ENCODE results near the gene MICAL3. TPM values are rescaled to one million over a fixed set of nuclear protein-coding genes. Genes with fewer than 3 reads are reported as not detected.

MICAL3 gene
- total RNA-seq, 2 experiments from 2014 or later = 21.9 to 22.5 TPM

DNA sequence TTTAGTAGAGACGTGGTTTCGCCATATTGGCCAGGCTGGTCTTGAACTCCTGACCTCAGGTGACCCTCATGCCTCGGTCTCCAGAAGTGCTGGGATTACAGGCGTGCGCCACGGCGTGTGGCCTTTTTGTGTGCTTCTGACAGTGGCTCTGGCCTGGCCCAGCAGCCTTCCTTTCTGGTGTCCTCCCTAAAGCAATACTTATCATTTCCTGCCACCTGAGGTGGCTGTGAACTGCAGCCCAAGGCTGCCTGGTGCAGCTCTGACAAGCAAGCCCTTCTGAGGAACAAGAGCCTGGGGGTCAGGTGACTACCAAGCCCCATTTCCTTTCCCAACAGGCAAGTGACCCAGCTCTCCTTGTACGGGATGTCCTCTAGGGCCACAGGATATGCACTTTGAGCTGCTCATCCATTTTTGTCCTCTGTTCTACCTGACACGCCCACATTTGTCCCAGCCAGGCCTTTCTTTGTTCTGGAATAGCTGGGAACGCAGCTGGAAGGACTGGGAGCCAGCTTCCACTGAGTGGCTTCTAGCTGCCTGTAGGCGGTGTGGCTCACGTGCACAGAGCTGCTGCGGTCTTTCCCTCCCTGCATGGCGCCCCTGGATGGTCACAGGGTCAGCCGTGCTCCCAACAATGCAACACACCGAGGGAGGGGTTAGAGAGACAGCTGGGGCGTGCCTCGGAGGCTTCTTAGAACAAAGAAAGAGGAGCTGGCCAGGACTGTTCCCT, 237.8 kb downstream of the MICAL3 start:
- intact Hi-C loops (cut with DNase I, micrococcal nuclease) = loop anchor here in 1 of 2 experiments (5.0 kb wide), 1 partner anchor 44 kb away; no protein-coding TSS in a partner anchor
- DNase-seq = no peak
- ChIA-PET POLR2A (interaction anchor here (0.5 kb wide), 1 partner anchor 228 kb away, joined by 3 read pairs; no protein-coding TSS in a partner anchor), CTCF (interaction anchor here (0.7 to 5.6 kb wide), 13 partner anchors 9 to 290 kb away, joined by 3 to 69 read pairs (median 4); no protein-coding TSS in a partner anchor)
- H3K27ac Mint-ChIP-seq = no peak overlapping the region
- no peaks in the 10 kb centered on the region for H3K36me3 Mint-ChIP-seq (ENCODE audit: low read depth)
- H3K4me3 Mint-ChIP-seq = no peak overlapping the region
- H3K27me3 Mint-ChIP-seq = no peaks in the 10 kb centered on the region
- no peak for ATAC-seq
- no peaks in the 10 kb centered on the region for H3K9me3 Mint-ChIP-seq (ENCODE audit: low read depth)
- H3K4me1 Mint-ChIP-seq = peaks cover 9% of the 10 kb centered on the region

DNA sequence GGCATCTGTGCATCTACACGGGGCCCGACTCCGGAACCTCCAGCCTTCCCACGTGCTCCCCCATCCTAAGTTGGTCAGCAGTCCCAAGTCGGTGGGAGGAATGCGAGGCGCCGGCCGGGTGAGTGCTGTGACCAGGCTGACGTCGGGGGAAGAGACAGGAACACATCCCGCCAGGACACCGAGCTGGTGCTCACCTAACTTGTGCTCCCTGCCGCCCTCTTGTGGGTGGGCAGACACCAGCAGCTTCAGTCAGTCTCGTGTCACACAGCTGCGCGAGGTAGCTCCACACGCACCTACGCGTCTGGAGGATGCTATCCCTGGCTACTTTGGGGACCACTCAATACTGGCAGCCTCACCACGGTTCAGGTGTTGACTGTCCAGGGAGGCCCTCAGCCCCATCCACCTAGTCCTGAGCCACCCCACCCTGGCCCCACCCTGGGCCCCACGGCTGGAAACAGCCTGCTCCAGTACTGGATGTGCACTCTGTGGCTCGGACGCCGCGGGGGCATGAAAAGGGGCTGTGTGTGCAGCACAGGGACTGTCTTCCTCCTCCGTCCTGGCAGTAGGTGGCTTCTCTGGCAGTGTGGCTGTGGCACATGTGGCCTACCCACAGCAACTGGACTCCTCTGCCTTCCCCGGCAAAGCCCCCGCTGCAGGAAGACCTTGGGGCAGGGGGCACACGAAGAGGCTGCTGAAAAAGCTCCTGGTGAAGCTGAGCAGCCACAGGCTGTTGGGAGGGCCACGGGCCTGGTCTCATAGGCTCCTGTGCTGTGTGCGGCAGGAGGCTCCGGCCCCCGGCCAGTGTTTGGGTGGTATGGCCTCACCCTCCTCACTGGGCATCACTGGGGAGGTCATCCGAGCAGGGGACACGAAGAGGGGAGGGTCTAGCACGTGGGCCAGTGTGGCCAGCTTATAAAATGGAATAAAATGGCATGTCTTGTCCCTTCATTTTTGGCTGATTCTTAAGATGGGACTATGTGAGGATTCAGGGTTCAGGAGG, 238.9 kb downstream of the MICAL3 start:
- intact Hi-C loops (cut with DNase I, micrococcal nuclease) = loop anchor here (1.0 to 5.0 kb wide), 2 partner anchors 43 kb away; no protein-coding TSS in a partner anchor
- peak; percentile 85 for DNase-seq
- Mint-ChIP-seq H3K36me3 (ENCODE audit: low read depth) (no peaks in the 10 kb centered on the region), H3K4me1 (peaks cover 20% of the 10 kb centered on the region), H3K9me3 (ENCODE audit: low read depth) (no peaks in the 10 kb centered on the region), H3K4me3 (no peak overlapping the region), H3K27ac (no peak overlapping the region), H3K27me3 (no peaks in the 10 kb centered on the region)
- peak; percentile 31 for ATAC-seq
- CTCF ChIA-PET = interaction anchor here (0.6 to 5.6 kb wide), 24 partner anchors 7 to 321 kb away, joined by 3 to 69 read pairs (median 4); no protein-coding TSS in a partner anchor
- POLR2A ChIA-PET = interaction anchor here (0.7 to 1.0 kb wide), 2 partner anchors 43 to 292 kb away, joined by 3 read pairs; partner anchors contain the start of gene PEX26

DNA sequence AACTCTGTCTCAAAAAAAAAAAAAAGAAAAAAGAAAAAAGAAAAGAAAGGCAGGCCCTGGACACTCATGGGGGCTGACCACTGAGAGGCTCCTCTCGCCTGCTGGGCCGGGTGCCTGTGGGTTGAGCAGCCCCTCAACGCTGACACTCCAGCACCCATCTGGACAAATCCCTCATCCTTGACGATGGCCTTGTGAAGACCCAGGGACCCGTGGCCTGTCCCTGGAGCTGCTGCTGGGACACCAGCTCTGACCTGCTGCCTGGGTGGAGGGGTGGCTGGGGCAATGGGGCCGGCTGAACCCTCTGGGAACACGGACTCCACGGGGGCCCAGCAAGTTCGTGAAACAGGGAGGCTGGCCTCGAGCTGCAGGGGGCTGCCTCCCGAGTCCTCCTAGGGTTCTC, 239.6 kb downstream of the MICAL3 start:
- H3K27me3 Mint-ChIP-seq = no peaks in the 10 kb centered on the region
- H3K4me3 Mint-ChIP-seq = no peak overlapping the region
- H3K4me1 Mint-ChIP-seq = peaks cover 27% of the 10 kb centered on the region
- ATAC-seq (no peak), DNase-seq (no peak)
- intact Hi-C loops (cut with DNase I, micrococcal nuclease) = loop anchor here (1.0 to 5.0 kb wide), 2 partner anchors 42 kb away; no protein-coding TSS in a partner anchor
- H3K9me3 Mint-ChIP-seq (ENCODE audit: low read depth) = no peaks in the 10 kb centered on the region
- no peak overlapping the region for H3K27ac Mint-ChIP-seq
- H3K36me3 Mint-ChIP-seq (ENCODE audit: low read depth) = no peaks in the 10 kb centered on the region
- ChIA-PET POLR2A (interaction anchor here (0.7 to 1.0 kb wide), 3 partner anchors 42 to 366 kb away, joined by 3 to 9 read pairs (median 3); partner anchors contain the start of gene PEX26), CTCF (interaction anchor here (0.6 to 5.6 kb wide), 17 partner anchors 8 to 714 kb away, joined by 3 to 69 read pairs (median 4); no protein-coding TSS in a partner anchor)

DNA sequence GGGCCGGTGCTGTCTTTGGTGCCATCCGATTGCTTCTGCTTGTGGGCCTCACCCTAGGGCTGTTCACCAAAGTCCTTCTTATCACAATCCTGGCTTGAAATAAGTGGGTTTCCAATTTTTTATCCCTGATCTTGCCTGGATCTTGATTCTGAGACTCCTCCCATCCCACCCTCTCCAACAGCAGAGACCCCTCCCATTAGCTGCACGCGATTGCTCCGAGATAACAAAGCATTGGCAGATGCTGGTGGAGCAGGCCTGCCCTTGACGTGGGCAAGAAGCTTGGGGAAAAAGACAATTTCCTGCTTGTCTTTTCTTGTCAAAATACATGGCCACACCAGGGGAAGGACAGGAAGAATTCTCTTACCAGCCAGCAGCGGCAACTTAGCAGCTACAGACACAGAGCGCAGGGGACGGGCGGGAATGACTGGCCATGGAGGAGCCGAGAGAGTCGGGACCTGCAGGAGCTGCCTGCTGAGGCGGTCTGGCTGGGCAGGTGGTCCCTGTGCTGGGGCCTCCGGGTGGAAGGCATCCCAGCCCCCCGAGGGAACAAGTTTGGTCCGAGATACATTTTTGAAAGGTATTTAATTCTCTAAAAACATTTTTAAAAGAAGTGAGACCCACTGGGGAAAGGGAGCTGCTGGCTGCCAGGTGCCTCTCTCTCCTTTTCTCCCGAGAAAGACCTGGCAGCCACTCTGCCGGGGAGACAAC, 240.4 kb downstream of the MICAL3 start:
- H3K36me3 Mint-ChIP-seq (ENCODE audit: low read depth) = peaks cover 1% of the 10 kb centered on the region
- ATAC-seq = no peak

DNA sequence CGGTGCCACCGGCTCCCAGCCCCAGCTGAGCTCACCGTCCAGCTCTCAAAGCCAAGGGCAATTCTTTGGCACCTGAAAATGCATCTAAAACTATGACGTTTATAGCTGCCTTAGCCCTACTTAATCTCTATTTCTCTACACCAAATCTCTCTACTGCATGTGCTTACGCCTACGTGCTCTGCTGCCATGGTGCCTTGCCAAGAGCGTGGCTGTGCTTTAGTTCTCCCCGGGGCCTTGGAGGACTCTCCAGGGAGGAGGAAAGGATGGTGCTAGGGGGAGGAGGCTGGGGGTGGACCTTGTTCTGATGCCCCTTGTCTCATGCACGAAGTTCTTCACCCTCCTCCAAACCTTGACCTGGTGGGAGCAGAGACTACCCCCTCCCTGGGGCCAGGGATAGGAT, 241.0 kb downstream of the MICAL3 start:
- POLR2A ChIA-PET = no interaction called here
- Mint-ChIP-seq H3K4me1 (peaks cover 40% of the 10 kb centered on the region), H3K27ac (no peak overlapping the region), H3K4me3 (no peak overlapping the region), H3K36me3 (ENCODE audit: low read depth) (peaks cover 3% of the 10 kb centered on the region), H3K27me3 (no peaks in the 10 kb centered on the region), H3K9me3 (ENCODE audit: low read depth) (no peaks in the 10 kb centered on the region)
- no peak for DNase-seq
- ATAC-seq = no peak
- intact Hi-C loops (cut with DNase I, micrococcal nuclease) = no loop called here
- CTCF ChIA-PET = interaction anchor here (1.1 to 5.6 kb wide), 2 partner anchors 41 to 293 kb away, joined by 4 to 69 read pairs; no protein-coding TSS in a partner anchor

More for the DNA sequence above, 240.4 kb downstream of the MICAL3 start:
- H3K4me3 Mint-ChIP-seq = no peak overlapping the region
- intact Hi-C loops (cut with DNase I, micrococcal nuclease) = no loop called here
- no peak for DNase-seq
- ChIA-PET POLR2A (interaction anchor here (0.7 kb wide), 1 partner anchor 367 kb away, joined by 9 read pairs; no protein-coding TSS in a partner anchor), CTCF (interaction anchor here (0.7 to 5.6 kb wide), 5 partner anchors 18 to 714 kb away, joined by 3 to 69 read pairs (median 3); no protein-coding TSS in a partner anchor)
- no peaks in the 10 kb centered on the region for H3K27me3 Mint-ChIP-seq
- H3K9me3 Mint-ChIP-seq (ENCODE audit: low read depth) = no peaks in the 10 kb centered on the region
- no peak overlapping the region for H3K27ac Mint-ChIP-seq
- H3K4me1 Mint-ChIP-seq = peaks cover 35% of the 10 kb centered on the region

DNA sequence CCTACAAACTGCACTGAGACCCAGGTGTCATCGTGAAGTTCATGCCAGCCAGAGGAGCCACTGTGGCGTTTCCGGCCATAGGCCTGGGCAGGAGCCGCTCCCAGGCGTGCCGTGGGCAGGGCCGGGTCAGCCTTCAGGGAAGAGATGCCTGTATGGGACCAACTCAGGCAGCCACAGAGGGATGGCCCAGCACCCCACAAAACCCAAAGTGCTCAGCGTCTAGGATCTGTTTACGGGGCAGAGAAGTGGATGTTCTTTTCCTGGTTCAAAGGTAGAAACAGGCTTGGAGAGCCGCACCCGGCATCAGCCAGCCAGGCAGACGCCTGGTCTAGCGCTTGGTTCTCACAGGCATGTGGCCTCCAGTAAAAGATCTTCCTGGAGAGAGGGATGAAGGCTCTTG, 241.7 kb downstream of the MICAL3 start:
- no peak overlapping the region for H3K4me3 Mint-ChIP-seq
- no peak overlapping the region for H3K27ac Mint-ChIP-seq
- no peaks in the 10 kb centered on the region for H3K9me3 Mint-ChIP-seq (ENCODE audit: low read depth)
- no peaks in the 10 kb centered on the region for H3K27me3 Mint-ChIP-seq
- DNase-seq (no peak), ATAC-seq (no peak)
- peaks cover 3% of the 10 kb centered on the region for H3K36me3 Mint-ChIP-seq (ENCODE audit: low read depth)
- CTCF ChIA-PET = interaction anchor here (1.1 kb wide), 1 partner anchor 293 kb away, joined by 4 read pairs; no protein-coding TSS in a partner anchor
- POLR2A ChIA-PET = no interaction called here
- peaks cover 47% of the 10 kb centered on the region for H3K4me1 Mint-ChIP-seq
- intact Hi-C loops (cut with DNase I, micrococcal nuclease) = no loop called here

DNA sequence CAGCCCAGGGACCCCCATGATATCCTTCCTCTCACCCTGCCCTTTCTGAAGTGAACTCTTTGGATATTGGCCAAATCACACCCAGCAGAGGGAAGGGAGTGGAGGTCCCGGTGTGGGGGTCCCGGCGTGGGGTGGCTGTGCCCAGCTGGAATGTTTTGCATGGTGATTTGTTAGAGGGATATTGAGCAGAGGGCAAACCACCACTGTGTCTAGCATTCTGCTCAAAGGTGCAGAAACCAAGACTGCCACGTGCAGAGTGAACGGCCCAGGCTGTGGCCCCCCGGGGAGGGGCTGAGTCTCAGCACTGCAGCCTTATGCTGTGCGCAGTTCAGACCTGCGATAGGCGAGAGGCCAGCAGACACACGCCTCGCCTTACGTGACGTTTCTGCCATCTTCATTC, 242.2 kb downstream of the MICAL3 start:
- POLR2A ChIA-PET = interaction anchor here (1.5 kb wide), 1 partner anchor 15 kb away, joined by 5 read pairs; no protein-coding TSS in a partner anchor

DNA sequence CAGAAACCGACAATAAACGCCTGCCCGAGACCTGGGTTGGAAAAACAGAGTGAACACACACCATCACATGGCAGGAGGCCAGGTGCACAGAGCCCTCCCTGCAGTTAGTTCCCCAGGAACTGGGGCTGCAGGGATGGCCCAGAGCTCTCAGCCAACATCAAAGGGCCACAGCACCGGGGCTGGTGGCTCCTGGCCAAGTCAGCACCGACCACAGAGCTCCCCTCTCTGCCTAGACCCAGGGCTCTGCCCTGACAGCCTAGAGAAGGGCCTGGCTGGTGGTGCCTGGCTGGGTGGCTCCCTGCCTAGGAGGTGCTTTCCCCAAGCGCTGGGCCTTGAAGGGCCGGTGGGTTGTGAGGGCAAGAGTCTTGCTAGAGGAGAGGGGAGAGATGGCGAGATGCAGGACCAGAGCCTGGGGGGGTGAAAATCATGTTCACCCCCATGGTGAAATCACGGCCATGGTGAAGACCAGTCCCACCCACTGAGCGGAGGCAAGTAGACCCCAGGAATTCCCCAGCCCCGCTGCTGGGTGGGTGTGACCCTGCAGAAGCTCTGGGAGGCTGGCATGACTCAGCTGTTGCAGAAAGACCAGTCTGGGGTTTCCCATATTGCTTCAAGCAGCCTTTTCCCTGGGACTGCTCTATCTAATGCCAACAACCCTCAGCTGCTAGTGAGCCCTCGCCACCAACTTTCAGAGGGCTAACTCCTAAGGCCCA, 242.9 kb downstream of the MICAL3 start:
- DNase-seq (peak; percentile 79), ATAC-seq (peak; percentile 69)
- no peak overlapping the region for H3K4me3 Mint-ChIP-seq
- intact Hi-C loops (cut with DNase I, micrococcal nuclease) = no loop called here
- peak overlapping the region; percentile 19 for H3K27ac Mint-ChIP-seq
- H3K9me3 Mint-ChIP-seq (ENCODE audit: low read depth) = no peaks in the 10 kb centered on the region
- ChIA-PET POLR2A (interaction anchor here (1.5 kb wide), 1 partner anchor 14 kb away, joined by 5 read pairs; no protein-coding TSS in a partner anchor), CTCF (interaction anchor here (0.8 to 2.3 kb wide), 3 partner anchors 13 to 39 kb away, joined by 3 to 12 read pairs (median 4); no protein-coding TSS in a partner anchor)
- peaks cover 57% of the 10 kb centered on the region for H3K4me1 Mint-ChIP-seq
- no peaks in the 10 kb centered on the region for H3K27me3 Mint-ChIP-seq
- H3K36me3 Mint-ChIP-seq (ENCODE audit: low read depth) = peaks cover 3% of the 10 kb centered on the region

More for the DNA sequence above, 242.2 kb downstream of the MICAL3 start:
- Mint-ChIP-seq H3K4me3 (no peak overlapping the region), H3K9me3 (ENCODE audit: low read depth) (no peaks in the 10 kb centered on the region), H3K27me3 (no peaks in the 10 kb centered on the region), H3K27ac (no peak overlapping the region), H3K36me3 (ENCODE audit: low read depth) (peaks cover 3% of the 10 kb centered on the region), H3K4me1 (peaks cover 51% of the 10 kb centered on the region)
- ATAC-seq (no peak), DNase-seq (no peak)
- intact Hi-C loops (cut with DNase I, micrococcal nuclease) = no loop called here
- CTCF ChIA-PET = interaction anchor here (0.8 to 1.6 kb wide), 2 partner anchors 14 to 28 kb away, joined by 3 to 4 read pairs; no protein-coding TSS in a partner anchor

DNA sequence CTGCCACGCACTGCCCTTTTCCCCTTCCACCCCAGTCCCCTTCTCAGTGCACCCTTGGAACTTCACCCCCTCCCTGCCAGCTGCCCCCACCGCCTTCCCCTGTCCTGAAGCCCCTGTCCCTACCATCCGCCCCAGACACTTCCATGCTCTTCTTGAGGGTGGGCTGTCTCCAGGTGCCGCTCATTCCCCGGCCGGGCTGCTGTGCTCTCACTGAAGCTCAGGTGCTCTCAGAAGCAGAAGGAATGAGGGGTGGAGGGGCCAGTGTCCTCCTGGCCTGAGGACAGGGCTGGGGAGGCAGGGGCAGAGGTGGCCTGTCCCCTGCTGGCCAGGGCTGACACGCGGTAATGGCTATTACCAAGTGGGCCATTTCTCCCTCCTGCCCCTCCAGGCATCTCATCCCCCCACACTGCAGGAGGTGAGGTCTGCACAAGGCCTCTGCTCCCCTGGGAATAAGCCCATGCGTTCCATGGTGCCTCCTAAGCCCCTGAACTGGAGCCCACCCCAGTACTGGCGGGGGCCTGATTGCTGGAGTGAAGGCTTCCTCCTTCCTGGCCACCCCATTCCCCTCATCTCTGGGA, 243.5 kb downstream of the MICAL3 start:
- intact Hi-C loops (cut with DNase I, micrococcal nuclease) = no loop called here
- DNase-seq = no peak
- CTCF ChIA-PET = interaction anchor here (0.7 to 2.3 kb wide), 5 partner anchors 11 to 296 kb away, joined by 3 to 12 read pairs (median 3); no protein-coding TSS in a partner anchor
- Mint-ChIP-seq H3K4me1 (peaks cover 62% of the 10 kb centered on the region), H3K36me3 (ENCODE audit: low read depth) (peaks cover 3% of the 10 kb centered on the region), H3K27me3 (no peaks in the 10 kb centered on the region), H3K4me3 (no peak overlapping the region), H3K27ac (peak overlapping the region; percentile 19), H3K9me3 (ENCODE audit: low read depth) (no peaks in the 10 kb centered on the region)
- ATAC-seq = no peak
- POLR2A ChIA-PET = interaction anchor here (1.5 kb wide), 1 partner anchor 13 kb away, joined by 5 read pairs; no protein-coding TSS in a partner anchor
